ENCODE results near the gene SAMD8. TPM values are rescaled to one million over a fixed set of nuclear protein-coding genes. Genes with fewer than 3 reads are reported as not detected.
A peak's percentile ranks its signal among the peaks of the same experiment; 100 is the strongest.

SAMD8 gene
- total RNA-seq, 1 donor from 2014 or later: 26.4 TPM

DNA sequence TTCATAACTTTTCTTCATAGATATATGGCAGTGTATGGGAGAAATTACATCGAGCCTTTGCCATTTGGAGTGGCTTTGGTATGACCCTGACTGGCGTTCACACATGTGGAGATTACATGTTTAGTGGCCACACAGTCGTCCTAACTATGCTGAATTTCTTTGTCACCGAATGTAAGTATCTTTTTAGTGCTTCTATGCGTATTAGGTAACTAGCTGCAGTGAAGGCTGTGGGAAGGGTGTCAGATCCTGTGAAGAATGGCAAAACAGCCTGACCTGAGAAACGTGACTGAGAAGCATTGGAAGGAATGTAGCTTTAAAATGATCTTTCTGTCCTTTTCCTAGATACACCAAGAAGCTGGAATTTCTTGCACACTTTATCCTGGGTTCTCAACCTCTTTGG lies 64.6 kb downstream of the SAMD8 start:
- TF ChIP-seq, protein P1, sequence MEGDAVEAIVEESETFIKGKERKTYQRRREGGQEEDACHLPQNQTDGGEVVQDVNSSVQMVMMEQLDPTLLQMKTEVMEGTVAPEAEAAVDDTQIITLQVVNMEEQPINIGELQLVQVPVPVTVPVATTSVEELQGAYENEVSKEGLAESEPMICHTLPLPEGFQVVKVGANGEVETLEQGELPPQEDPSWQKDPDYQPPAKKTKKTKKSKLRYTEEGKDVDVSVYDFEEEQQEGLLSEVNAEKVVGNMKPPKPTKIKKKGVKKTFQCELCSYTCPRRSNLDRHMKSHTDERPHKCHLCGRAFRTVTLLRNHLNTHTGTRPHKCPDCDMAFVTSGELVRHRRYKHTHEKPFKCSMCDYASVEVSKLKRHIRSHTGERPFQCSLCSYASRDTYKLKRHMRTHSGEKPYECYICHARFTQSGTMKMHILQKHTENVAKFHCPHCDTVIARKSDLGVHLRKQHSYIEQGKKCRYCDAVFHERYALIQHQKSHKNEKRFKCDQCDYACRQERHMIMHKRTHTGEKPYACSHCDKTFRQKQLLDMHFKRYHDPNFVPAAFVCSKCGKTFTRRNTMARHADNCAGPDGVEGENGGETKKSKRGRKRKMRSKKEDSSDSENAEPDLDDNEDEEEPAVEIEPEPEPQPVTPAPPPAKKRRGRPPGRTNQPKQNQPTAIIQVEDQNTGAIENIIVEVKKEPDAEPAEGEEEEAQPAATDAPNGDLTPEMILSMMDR (IDR thresholded peaks at IDR 0.05): no peak
- peaks cover 7% of the 10 kb centered on the region for H3K4me1 Mint-ChIP-seq (ENCODE audit: unreplicated experiment)
- no peak for DNase-seq (ENCODE audit: extremely low spot score, unreplicated experiment)
- H3K27ac Mint-ChIP-seq (ENCODE audit: unreplicated experiment): no peak overlapping the region
- H3K4me3 Mint-ChIP-seq (ENCODE audit: unreplicated experiment): no peak overlapping the region
- H3K9me3 Mint-ChIP-seq (ENCODE audit: unreplicated experiment): no peaks in the 10 kb centered on the region
- H3K36me3 Mint-ChIP-seq (ENCODE audit: unreplicated experiment): peaks cover 30% of the 10 kb centered on the region
- H3K27me3 Mint-ChIP-seq (ENCODE audit: unreplicated experiment): no peaks in the 10 kb centered on the region

GRCh38 chr10:75176736-75177135 lies 65.3 kb downstream of the SAMD8 start:
- no peak for DNase-seq (ENCODE audit: extremely low spot score, unreplicated experiment)
- Mint-ChIP-seq H3K4me3 (ENCODE audit: unreplicated experiment) (no peak overlapping the region), H3K9me3 (ENCODE audit: unreplicated experiment) (no peaks in the 10 kb centered on the region), H3K4me1 (ENCODE audit: unreplicated experiment) (peaks cover 7% of the 10 kb centered on the region), H3K27me3 (ENCODE audit: unreplicated experiment) (no peaks in the 10 kb centered on the region), H3K27ac (ENCODE audit: unreplicated experiment) (no peak overlapping the region), H3K36me3 (ENCODE audit: unreplicated experiment) (peaks cover 30% of the 10 kb centered on the region)
- TF ChIP-seq, protein P1 (IDR thresholded peaks at IDR 0.05): no peak

DNA sequence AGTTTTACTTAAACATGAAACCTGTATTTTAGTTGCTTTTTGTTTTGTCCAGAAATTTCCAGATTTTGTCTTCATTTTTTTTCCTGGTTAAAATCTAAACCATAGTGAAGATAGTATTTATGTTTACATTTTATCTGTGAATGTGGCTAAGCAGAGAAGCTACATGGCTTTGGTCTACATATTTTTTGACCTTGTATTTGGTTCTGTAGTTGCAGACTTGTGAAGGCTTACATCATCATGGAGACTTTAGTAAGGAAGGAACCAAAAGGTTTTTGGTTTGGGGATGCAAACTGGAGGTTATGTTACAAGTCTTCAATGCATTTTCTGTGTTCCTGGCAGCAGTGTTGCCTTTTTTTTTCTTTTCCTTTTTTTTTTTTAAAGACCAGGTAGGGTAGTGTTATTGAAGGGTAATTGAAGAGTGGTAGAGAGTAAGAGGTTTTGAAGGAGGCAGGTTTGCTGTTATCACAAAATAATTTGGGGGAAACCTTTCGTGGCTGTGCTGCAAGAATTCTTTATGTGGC lies 68.3 kb downstream of the SAMD8 start:
- H3K27me3 Mint-ChIP-seq (ENCODE audit: unreplicated experiment): no peaks in the 10 kb centered on the region
- H3K4me1 Mint-ChIP-seq (ENCODE audit: unreplicated experiment): peaks cover 7% of the 10 kb centered on the region
- DNase-seq (ENCODE audit: extremely low spot score, unreplicated experiment): no peak
- no peak overlapping the region for H3K4me3 Mint-ChIP-seq (ENCODE audit: unreplicated experiment)
- H3K9me3 Mint-ChIP-seq (ENCODE audit: unreplicated experiment): no peaks in the 10 kb centered on the region
- TF ChIP-seq, protein P1 (IDR thresholded peaks at IDR 0.05): no peak
- no peak overlapping the region for H3K27ac Mint-ChIP-seq (ENCODE audit: unreplicated experiment)
- H3K36me3 Mint-ChIP-seq (ENCODE audit: unreplicated experiment): peaks cover 25% of the 10 kb centered on the region

GRCh38 chr10:75180592-75180991 lies 69.1 kb downstream of the SAMD8 start:
- Mint-ChIP-seq H3K27ac (ENCODE audit: unreplicated experiment) (peak overlapping the region; percentile 27), H3K9me3 (ENCODE audit: unreplicated experiment) (no peaks in the 10 kb centered on the region), H3K4me3 (ENCODE audit: unreplicated experiment) (no peak overlapping the region), H3K4me1 (ENCODE audit: unreplicated experiment) (peaks cover 7% of the 10 kb centered on the region), H3K36me3 (ENCODE audit: unreplicated experiment) (peaks cover 20% of the 10 kb centered on the region), H3K27me3 (ENCODE audit: unreplicated experiment) (no peaks in the 10 kb centered on the region)
- no peak for DNase-seq (ENCODE audit: extremely low spot score, unreplicated experiment)
- TF ChIP-seq, protein P1 (IDR thresholded peaks at IDR 0.05): no peak

DNA sequence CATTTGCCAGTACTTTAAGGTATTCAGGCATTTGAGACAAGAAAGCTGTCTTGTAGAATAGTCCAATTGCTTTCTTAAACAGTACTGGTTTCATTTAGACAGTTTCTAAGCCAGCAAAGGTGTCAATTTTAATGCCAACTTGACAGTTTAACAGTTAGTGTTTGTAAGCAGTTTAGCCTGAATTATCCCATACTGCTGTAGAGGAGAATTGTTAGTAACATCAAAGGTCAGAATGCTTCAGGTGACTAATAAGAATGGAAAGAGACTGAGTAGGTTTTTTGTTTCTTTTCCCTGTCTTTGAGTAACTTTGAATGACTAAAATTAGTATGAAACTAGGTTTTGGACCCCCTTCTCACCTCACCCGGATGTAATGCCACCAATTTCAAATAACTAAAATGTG lies 69.6 kb downstream of the SAMD8 start:
- Mint-ChIP-seq H3K27ac (ENCODE audit: unreplicated experiment) (no peak overlapping the region), H3K4me3 (ENCODE audit: unreplicated experiment) (no peak overlapping the region), H3K27me3 (ENCODE audit: unreplicated experiment) (no peaks in the 10 kb centered on the region), H3K4me1 (ENCODE audit: unreplicated experiment) (peaks cover 7% of the 10 kb centered on the region), H3K36me3 (ENCODE audit: unreplicated experiment) (peaks cover 17% of the 10 kb centered on the region), H3K9me3 (ENCODE audit: unreplicated experiment) (no peaks in the 10 kb centered on the region)
- TF ChIP-seq, protein P1 (IDR thresholded peaks at IDR 0.05): no peak
- DNase-seq (ENCODE audit: extremely low spot score, unreplicated experiment): no peak
